SU-DHL-6 (cell line): ENCODE data around the gene PRKAR1B.

Experiments used
- H2AFZ ChIP-seq: fragments of 200-600 bp; sonication (generic); 2 replicates; pipeline ENCODE4 v1.6.1; 2014; ENCODE audit warnings: low read depth, mild to moderate bottlenecking, moderate library complexity, mixed read lengths, antibody characterized with exemption, low read length; ENCODE audit not compliant: severe bottlenecking
- H3F3A ChIP-seq: fragments of 200-600 bp; shearing (Covaris generic); 2 replicates; pipeline ENCODE4 v1.6.0; 2016; ENCODE audit warnings: antibody characterized with exemption, mild to moderate bottlenecking; ENCODE audit not compliant: insufficient read depth
- H3K27ac ChIP-seq: fragments of 200-600 bp; sonication (generic); 2 replicates; pipeline ENCODE4 v1.5.1; 2016; ENCODE audit warnings: low read depth, mild to moderate bottlenecking, low read length, moderate library complexity, mixed read lengths
- H3K27me3 ChIP-seq: fragments of 200-600 bp; sonication (generic), shearing (Covaris generic); 2 replicates; pipeline ENCODE4 v1.6.0; 2014; ENCODE audit warnings: mild to moderate bottlenecking, low read length
- H3K36me3 ChIP-seq: fragments of 200-600 bp; sonication (generic); 2 replicates; pipeline ENCODE4 v1.6.1; 2014; ENCODE audit warnings: mild to moderate bottlenecking, low read length, mixed read lengths
- H3K4me2 ChIP-seq: fragments of 300-600, 200-600 bp; shearing (Covaris generic), sonication (generic); 2 replicates; pipeline ENCODE4 v1.6.0; 2014; ENCODE audit warnings: low read length, low read depth, mild to moderate bottlenecking; ENCODE audit not compliant: poor library complexity, severe bottlenecking
- H3K4me3 ChIP-seq: fragments of 200-600 bp; sonication (generic); 2 replicates; pipeline ENCODE4 v1.5.1; 2014; ENCODE audit warnings: antibody characterized with exemption, low read length, mild to moderate bottlenecking, mixed read lengths; ENCODE audit not compliant: insufficient read depth, poor library complexity, severe bottlenecking
- H3K79me2 ChIP-seq: fragments of 200-600 bp; sonication (generic); 2 replicates; pipeline ENCODE4 v1.6.1; 2014; ENCODE audit warnings: mild to moderate bottlenecking, low read length, moderate library complexity; ENCODE audit not compliant: insufficient read depth
- H3K9ac ChIP-seq: fragments of 200-600 bp; sonication (generic); 2 replicates; pipeline ENCODE4 v1.7.0; 2014; ENCODE audit warnings: mild to moderate bottlenecking, low read length
- H3K9me2 ChIP-seq: fragments of 200-600 bp; sonication (generic); replicated peaks from 2 replicates; pipeline ENCODE4 v1.6.1; 2014; ENCODE audit warnings: low read length; ENCODE audit not compliant: insufficient read depth
- H3K9me3 ChIP-seq: fragments of 200-600 bp; sonication (generic); 2 replicates; pipeline ENCODE4 v1.6.1; 2014; ENCODE audit warnings: low read length, mixed read lengths; ENCODE audit not compliant: insufficient read depth
- H4K20me1 ChIP-seq: fragments of 200-600 bp; sonication (generic); 2 replicates; pipeline ENCODE4 v1.6.1; 2014; ENCODE audit warnings: low read depth, mild to moderate bottlenecking, antibody characterized with exemption, low read length, moderate library complexity, mixed read lengths
- EZH2phosphoT487 ChIP-seq: fragments of 200-600 bp; sonication (generic), shearing (Covaris generic); conservative IDR thresholded peaks from 2 replicates; pipeline ENCODE4 v1.6.1; 2018; ENCODE audit warnings: mild to moderate bottlenecking, antibody characterized with exemption, low read length, moderate library complexity, mixed read lengths
- TF ChIP-seq, protein P1 (sequence below): fragments of 200-600 bp; sonication (generic); IDR thresholded peaks from one replicate; pipeline ENCODE4 v1.5.1; 2017; ENCODE audit warnings: antibody characterized with exemption, mild to moderate bottlenecking, low read length, moderate library complexity; ENCODE audit not compliant: insufficient read depth, poor library complexity, severe bottlenecking

PRKAR1B gene

DNA sequence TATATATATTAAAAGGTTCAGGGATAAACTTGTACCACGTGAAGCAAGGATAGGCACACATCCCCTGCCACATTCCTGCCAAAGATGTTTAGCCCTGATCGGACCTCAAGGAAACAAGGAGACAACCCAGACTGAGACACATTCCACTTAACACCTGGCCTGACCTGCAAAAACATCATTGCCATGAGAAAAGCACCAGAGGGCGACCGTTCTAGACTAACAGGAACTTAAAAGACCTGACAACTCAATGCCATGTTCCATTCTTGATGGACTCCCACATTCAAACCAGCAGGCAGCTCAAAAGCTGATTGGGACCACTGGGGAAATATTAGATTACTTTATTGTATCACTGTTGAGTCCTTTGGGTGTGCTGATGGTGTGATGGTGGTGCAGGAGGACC is 199.4 kb downstream of the PRKAR1B start:
- no peaks in the 10 kb centered on the region for H3K9me2 ChIP-seq
- no peaks in the 10 kb centered on the region for H3K79me2 ChIP-seq
- H3K9ac ChIP-seq, result no peak overlapping the region
- H3K4me3 ChIP-seq, result no peak overlapping the region
- H3K9me3 ChIP-seq, result no peaks in the 10 kb centered on the region
- no peaks in the 10 kb centered on the region for H3K27me3 ChIP-seq
- H3K4me2 ChIP-seq, result no peak overlapping the region
- H3K27ac ChIP-seq, result no peak overlapping the region
- no peaks in the 10 kb centered on the region for H3F3A ChIP-seq
- no peak overlapping the region for H2AFZ ChIP-seq
- H4K20me1 ChIP-seq, result no peaks in the 10 kb centered on the region
- no peaks in the 10 kb centered on the region for H3K36me3 ChIP-seq
- no peak for TF ChIP-seq EZH2phosphoT487
- TF ChIP-seq, protein P1, sequence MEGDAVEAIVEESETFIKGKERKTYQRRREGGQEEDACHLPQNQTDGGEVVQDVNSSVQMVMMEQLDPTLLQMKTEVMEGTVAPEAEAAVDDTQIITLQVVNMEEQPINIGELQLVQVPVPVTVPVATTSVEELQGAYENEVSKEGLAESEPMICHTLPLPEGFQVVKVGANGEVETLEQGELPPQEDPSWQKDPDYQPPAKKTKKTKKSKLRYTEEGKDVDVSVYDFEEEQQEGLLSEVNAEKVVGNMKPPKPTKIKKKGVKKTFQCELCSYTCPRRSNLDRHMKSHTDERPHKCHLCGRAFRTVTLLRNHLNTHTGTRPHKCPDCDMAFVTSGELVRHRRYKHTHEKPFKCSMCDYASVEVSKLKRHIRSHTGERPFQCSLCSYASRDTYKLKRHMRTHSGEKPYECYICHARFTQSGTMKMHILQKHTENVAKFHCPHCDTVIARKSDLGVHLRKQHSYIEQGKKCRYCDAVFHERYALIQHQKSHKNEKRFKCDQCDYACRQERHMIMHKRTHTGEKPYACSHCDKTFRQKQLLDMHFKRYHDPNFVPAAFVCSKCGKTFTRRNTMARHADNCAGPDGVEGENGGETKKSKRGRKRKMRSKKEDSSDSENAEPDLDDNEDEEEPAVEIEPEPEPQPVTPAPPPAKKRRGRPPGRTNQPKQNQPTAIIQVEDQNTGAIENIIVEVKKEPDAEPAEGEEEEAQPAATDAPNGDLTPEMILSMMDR, result no peak

DNA sequence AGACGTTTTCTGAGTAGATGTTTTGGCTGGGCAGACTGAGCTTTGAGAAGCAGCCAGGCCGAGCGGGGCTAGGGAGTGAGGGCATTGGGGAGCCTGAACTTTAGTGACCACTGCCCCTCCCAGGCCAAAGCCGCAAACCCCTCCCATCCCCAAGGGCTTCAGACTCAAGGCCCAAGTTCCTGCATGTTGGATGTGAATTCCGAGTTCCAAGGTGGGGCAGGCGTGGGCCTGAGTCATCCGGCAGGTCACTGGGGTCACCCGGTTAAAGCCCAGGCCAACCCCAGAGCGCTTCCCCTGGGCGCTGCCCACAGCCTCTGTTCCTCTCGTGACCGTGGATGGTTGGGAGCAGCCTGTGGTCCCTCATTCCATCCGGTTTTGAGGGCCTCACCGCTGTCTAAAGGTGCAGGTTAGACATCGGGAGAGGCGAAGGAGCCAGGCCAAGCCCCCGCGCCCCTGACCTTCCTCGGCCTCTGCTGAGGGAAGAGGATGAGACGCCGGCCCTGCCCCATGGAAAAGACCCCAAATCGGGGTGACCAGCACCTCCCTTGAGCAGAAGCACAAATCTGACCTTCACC is 200.5 kb downstream of the PRKAR1B start:
- H3K27ac ChIP-seq, result no peak overlapping the region
- H3K79me2 ChIP-seq, result no peaks in the 10 kb centered on the region
- H3K36me3 ChIP-seq, result no peaks in the 10 kb centered on the region
- H3K9ac ChIP-seq, result no peak overlapping the region
- no peaks in the 10 kb centered on the region for H3K9me3 ChIP-seq
- no peak overlapping the region for H3K4me3 ChIP-seq
- H3K27me3 ChIP-seq, result no peaks in the 10 kb centered on the region
- no peak overlapping the region for H2AFZ ChIP-seq
- no peaks in the 10 kb centered on the region for H3K9me2 ChIP-seq
- no peaks in the 10 kb centered on the region for H3F3A ChIP-seq
- TF ChIP-seq, protein P1, result no peak
- TF ChIP-seq EZH2phosphoT487, result no peak
- no peaks in the 10 kb centered on the region for H4K20me1 ChIP-seq
- no peak overlapping the region for H3K4me2 ChIP-seq

DNA sequence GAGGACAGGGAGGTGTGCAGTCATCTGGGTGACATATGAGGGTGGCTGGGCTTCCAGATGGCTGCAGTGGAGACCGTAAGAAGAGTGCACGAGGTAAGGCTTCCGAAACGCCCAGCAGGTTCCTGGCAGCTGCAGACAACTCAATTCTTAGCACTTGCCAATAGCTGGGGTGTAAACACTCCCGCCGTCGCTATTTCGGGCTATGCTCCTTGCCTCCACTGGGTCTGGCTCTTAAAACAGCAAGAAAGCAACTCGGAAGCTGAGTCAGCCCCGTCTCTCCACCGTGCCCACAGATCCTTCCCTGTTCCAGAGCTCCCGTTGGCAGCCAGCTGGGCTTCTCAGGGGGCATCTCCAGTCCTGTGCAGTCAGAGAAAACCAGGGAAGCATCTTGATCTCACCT is 201.3 kb downstream of the PRKAR1B start:
- TF ChIP-seq, protein P1, result no peak
- TF ChIP-seq EZH2phosphoT487, result no peak
- H3K9ac ChIP-seq, result no peak overlapping the region
- no peak overlapping the region for H3K4me3 ChIP-seq
- H3K4me2 ChIP-seq, result no peak overlapping the region
- H3K9me3 ChIP-seq, result no peaks in the 10 kb centered on the region
- no peak overlapping the region for H2AFZ ChIP-seq
- no peak overlapping the region for H3K27ac ChIP-seq
- H3K9me2 ChIP-seq, result no peaks in the 10 kb centered on the region
- no peaks in the 10 kb centered on the region for H3K79me2 ChIP-seq
- no peaks in the 10 kb centered on the region for H3F3A ChIP-seq
- no peaks in the 10 kb centered on the region for H3K27me3 ChIP-seq
- H4K20me1 ChIP-seq, result no peaks in the 10 kb centered on the region
- H3K36me3 ChIP-seq, result no peaks in the 10 kb centered on the region

DNA sequence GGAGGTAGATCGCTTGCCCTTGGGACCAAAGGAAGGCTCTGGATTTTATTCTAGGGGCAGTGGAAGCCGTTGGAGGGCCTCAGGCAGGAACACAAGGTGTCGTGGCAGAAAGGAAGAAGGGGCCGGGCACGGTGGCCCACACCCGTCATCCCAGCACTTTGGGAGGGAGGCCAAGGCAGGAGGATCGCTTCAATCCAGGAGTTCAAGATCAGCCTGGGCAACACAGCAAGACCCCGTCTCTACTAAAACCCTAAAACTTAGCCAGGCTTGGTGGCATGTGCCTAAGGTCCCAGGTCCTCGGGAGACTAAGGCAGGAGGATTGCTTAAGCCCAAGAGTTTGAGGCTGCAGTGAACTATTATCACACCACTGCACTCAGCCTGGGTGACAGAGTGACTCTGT is 202.3 kb downstream of the PRKAR1B start:
- Histone ChIP-seq H3K36me3 (no peaks in the 10 kb centered on the region), H3K9ac (no peak overlapping the region), H4K20me1 (no peaks in the 10 kb centered on the region), H2AFZ (no peak overlapping the region), H3K9me2 (no peaks in the 10 kb centered on the region), H3K4me3 (no peak overlapping the region), H3K79me2 (no peaks in the 10 kb centered on the region), H3K4me2 (no peak overlapping the region), H3K9me3 (no peaks in the 10 kb centered on the region), H3K27me3 (no peaks in the 10 kb centered on the region), H3F3A (no peaks in the 10 kb centered on the region), H3K27ac (no peak overlapping the region)
- TF ChIP-seq EZH2phosphoT487, result no peak
- TF ChIP-seq, protein P1, result no peak
